Upper lobe of left lung (tissue), 6 donors: ENCODE data around the gene STK17B. TPM values are rescaled to one million over a fixed set of nuclear protein-coding genes. Genes with fewer than 3 reads are reported as not detected.
"Not testable (repeated sequence)": the region's sequence is repeated elsewhere in the genome, so short reads cannot be mapped to it uniquely, and the experiment has no call there.

Source experiments
- ATAC-seq, 2 donors: fragments of 200-7000 bp; cut with Tn5 transposase; one replicate each; pipeline ENCODE4 v1.9.1; 2022; ENCODE audit warnings: mild to moderate bottlenecking in 2 of 2, moderate library complexity in 2 of 2; ENCODE audit not compliant: low FRiP score in 2 of 2
- DNase-seq, 2 donors: peaks; one replicate each; pipeline ENCODE4 v3.0.0-alpha.2; 2019 to 2020
- H3K27ac ChIP-seq, 4 donors: fragments of 200-600 bp; sonication (generic); one replicate each; pipeline ENCODE4 v1.5.1; 2016 to 2019
- H3K27me3 ChIP-seq, 4 donors: fragments of 200-600 bp; sonication (generic); one replicate each; pipeline ENCODE4 v1.5.1; 2017 to 2019
- H3K36me3 ChIP-seq, 4 donors: fragments of 200-600 bp; sonication (generic); one replicate each; pipeline ENCODE4 v1.5.1; 2016 to 2019
- H3K4me1 ChIP-seq, 4 donors: fragments of 200-600 bp; sonication (generic); one replicate each; pipeline ENCODE4 v1.5.1; 2018 to 2019
- H3K4me3 ChIP-seq, 4 donors: fragments of 200-600 bp; sonication (generic); one replicate each; pipeline ENCODE4 v1.5.1; 2017 to 2019; ENCODE audit warnings: mild to moderate bottlenecking in 2 of 4, moderate library complexity in 1 of 4
- H3K9me3 ChIP-seq, 4 donors: fragments of 200-600 bp; sonication (generic); one replicate each; pipeline ENCODE4 v1.5.1; 2018 to 2019
- EP300 ChIP-seq, 4 donors: sonication (generic); formaldehyde crosslinking; IDR thresholded peaks; one replicate each; pipeline ENCODE4 v1.5.1; 2017; ENCODE audit warnings: antibody characterized with exemption in 4 of 4, control low read depth in 2 of 4
- POLR2A ChIP-seq, 4 donors: fragments of 450-650 bp; IDR thresholded peaks; one replicate each; pipeline ENCODE4 v1.5.1; 2016 to 2017; ENCODE audit warnings: antibody characterized with exemption in 4 of 4, mild to moderate bottlenecking in 2 of 4
- POLR2AphosphoS5 ChIP-seq, 2 donors: sonication (generic); formaldehyde crosslinking; IDR thresholded peaks; one replicate each; pipeline ENCODE4 v1.5.1; 2017; ENCODE audit warnings: antibody characterized with exemption in 2 of 2
- WGBS, 2 donors: methylation state at CpG; one replicate each; pipeline ENCODE4 v1.1.5; 2017 to 2018; 5-methylcytosine and 5-hydroxymethylcytosine counted together
- total RNA-seq, 6 donors: library from RNA; depleted of rRNA in 4 of 6; stranded (reverse); fragments of >200 nt in 4 of 6; gene quantifications; one replicate each; pipeline versions ENCODE4 v1.1.0 to v1.2.1, GENCODE V29; 2016 to 2021
- TF ChIP-seq, protein P1 (sequence below), 6 experiments: fragments of 450-650 bp in 4 of 6; fragments of 200-600 bp in 2 of 6; sonication (generic) in 2 of 6; IDR thresholded peaks; one replicate each; pipeline ENCODE4 v1.5.1; 2016 to 2019; ENCODE audit warnings: antibody characterized with exemption in 6 of 6
- donor health status: DM: no; HTN: no; CAD: no; lungs with moderate emphysema.
- donor health status: DM: no; HTN: yes; CAD: no; lungs with severe emphysema.

Gene STK17B
- total RNA-seq, 6 donors from 2014 or later: 19.3 to 120 (median 53.4) TPM

DNA sequence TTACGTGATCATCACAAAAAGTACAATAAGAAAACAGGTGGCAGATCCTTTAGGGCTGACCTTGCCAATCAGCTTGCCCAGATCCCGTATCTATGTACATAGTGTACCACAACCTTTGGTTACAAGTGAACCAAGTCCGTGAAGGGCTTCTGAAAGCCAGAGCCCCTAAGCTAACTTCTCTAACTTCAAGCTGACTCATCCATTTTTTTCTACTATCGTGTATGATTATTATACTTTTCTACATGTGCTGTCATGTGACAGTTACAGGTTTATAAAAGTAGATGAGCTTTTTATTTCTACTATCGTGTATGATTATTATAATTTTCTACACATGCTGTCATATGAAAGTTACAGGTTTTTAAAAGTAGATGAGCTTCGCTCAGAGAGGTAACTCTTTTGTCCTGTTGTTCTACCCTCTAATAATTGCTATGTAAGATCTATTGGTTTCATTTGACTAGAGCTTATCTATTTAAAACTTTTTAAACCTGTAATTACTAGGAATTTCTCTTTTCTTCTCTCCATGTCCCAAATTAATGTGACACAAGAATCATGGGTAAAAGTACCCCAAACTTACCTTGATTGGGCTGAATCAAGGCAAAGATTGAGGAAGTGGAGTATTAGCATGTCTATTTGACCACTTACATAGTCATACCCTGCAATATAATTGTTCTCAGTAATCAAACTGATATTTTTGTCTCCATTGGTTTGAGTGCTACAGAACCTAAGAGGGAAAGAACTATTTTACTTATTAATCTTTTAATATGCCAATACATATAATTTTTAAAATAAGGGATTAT is 73.3 kb downstream of the STK17B start:
- H3K4me1 ChIP-seq: no peaks in the 10 kb centered on the region
- H3K27me3 ChIP-seq: no peaks in the 10 kb centered on the region
- DNase-seq: no peak
- H3K36me3 ChIP-seq: no peaks in the 10 kb centered on the region
- H3K27ac ChIP-seq: no peak overlapping the region
- no peak overlapping the region for H3K4me3 ChIP-seq
- 88 to 89% methylated on average over 6 of the region's 6 CpGs for WGBS, 2 donors
- TF ChIP-seq POLR2AphosphoS5 (IDR thresholded peaks at IDR 0.05) (no peak), EP300 (IDR thresholded peaks at IDR 0.05) (no peak), POLR2A (IDR thresholded peaks at IDR 0.05) (no peak)
- TF ChIP-seq, protein P1, sequence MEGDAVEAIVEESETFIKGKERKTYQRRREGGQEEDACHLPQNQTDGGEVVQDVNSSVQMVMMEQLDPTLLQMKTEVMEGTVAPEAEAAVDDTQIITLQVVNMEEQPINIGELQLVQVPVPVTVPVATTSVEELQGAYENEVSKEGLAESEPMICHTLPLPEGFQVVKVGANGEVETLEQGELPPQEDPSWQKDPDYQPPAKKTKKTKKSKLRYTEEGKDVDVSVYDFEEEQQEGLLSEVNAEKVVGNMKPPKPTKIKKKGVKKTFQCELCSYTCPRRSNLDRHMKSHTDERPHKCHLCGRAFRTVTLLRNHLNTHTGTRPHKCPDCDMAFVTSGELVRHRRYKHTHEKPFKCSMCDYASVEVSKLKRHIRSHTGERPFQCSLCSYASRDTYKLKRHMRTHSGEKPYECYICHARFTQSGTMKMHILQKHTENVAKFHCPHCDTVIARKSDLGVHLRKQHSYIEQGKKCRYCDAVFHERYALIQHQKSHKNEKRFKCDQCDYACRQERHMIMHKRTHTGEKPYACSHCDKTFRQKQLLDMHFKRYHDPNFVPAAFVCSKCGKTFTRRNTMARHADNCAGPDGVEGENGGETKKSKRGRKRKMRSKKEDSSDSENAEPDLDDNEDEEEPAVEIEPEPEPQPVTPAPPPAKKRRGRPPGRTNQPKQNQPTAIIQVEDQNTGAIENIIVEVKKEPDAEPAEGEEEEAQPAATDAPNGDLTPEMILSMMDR (IDR thresholded peaks at IDR 0.05): no peak
- no peak for ATAC-seq
- H3K9me3 ChIP-seq: no peaks in the 10 kb centered on the region

DNA sequence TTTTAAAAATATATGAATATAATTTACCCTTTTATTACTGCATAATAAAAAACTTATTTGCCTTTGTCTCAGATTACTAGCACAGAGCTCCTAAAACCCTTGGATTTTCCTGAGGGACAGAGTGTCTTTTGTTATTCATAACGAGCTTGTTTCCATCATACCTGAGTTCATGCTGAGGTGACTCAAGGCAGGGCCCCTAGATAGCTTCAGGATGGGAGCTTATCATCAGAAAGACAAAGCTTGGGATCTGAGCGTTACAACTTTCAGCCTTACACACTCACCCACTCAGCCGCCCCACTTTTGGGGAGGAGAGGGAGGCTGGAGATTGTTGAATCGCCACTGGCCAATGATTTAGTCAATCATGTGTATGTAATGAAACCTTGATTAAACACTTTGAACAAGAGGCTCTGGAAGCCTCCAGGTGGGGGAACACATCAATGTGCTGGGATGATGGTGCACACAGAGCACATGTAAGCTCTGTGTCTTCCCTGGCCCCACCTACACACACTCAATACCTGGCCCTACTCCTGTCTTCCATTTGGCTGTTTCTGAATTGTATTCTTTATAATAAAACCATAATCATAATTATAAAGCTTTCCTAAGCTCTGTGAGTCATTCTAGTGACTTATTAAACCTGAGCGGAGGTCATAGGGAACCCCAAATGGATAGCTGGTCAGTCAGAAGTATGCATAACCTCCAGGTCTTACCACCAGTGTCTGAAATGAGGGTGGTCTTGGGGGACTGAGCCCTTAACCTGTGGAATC is 74.2 kb downstream of the STK17B start:
- WGBS, 2 donors: 65 to 70% methylated on average over 5 of the region's 5 CpGs
- TF ChIP-seq, protein P1 (IDR thresholded peaks at IDR 0.05): no peak
- no peak for TF ChIP-seq POLR2A (IDR thresholded peaks at IDR 0.05)
- no peak for TF ChIP-seq EP300 (IDR thresholded peaks at IDR 0.05)
- TF ChIP-seq POLR2AphosphoS5 (IDR thresholded peaks at IDR 0.05): no peak
- no peak for ATAC-seq

DNA sequence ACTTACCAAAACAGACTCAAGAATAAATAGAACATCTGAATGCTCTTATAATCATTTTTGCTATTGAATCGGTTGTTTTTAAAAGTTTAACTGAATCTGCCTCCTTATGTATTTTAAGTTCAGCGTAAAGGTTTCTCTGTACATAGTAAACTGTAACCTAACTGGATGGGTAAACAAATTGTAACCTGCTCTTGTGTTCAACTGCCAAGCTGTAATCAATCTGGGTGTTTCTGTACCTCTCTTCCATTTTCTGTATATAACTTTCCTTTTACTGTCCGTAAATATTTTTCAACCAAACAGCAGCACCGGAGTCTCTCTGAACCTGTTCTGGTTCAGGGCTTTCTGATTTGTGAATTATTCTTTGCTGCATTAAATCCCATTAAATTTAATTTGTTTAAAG is 75.1 kb downstream of the STK17B start:
- no peak for ATAC-seq
- H3K4me1 ChIP-seq: no peaks in the 10 kb centered on the region
- H3K4me3 ChIP-seq: no peak overlapping the region
- no peaks in the 10 kb centered on the region for H3K9me3 ChIP-seq
- H3K36me3 ChIP-seq: no peaks in the 10 kb centered on the region
- H3K27me3 ChIP-seq: no peaks in the 10 kb centered on the region
- no peak for DNase-seq
- H3K27ac ChIP-seq: no peak overlapping the region
- TF ChIP-seq POLR2AphosphoS5 (IDR thresholded peaks at IDR 0.05) (no peak), EP300 (IDR thresholded peaks at IDR 0.05) (no peak), POLR2A (IDR thresholded peaks at IDR 0.05) (no peak)
- TF ChIP-seq, protein P1 (IDR thresholded peaks at IDR 0.05): no peak
- WGBS, 2 donors: 92 to 95% methylated on average over 4 of the region's 4 CpGs

More for the DNA sequence above, 74.2 kb downstream of the STK17B start:
- H3K27me3 ChIP-seq: no peaks in the 10 kb centered on the region
- DNase-seq: no peak
- H3K9me3 ChIP-seq: no peaks in the 10 kb centered on the region
- H3K4me1 ChIP-seq: no peaks in the 10 kb centered on the region
- no peak overlapping the region for H3K27ac ChIP-seq
- H3K36me3 ChIP-seq: no peaks in the 10 kb centered on the region
- H3K4me3 ChIP-seq: no peak overlapping the region

DNA sequence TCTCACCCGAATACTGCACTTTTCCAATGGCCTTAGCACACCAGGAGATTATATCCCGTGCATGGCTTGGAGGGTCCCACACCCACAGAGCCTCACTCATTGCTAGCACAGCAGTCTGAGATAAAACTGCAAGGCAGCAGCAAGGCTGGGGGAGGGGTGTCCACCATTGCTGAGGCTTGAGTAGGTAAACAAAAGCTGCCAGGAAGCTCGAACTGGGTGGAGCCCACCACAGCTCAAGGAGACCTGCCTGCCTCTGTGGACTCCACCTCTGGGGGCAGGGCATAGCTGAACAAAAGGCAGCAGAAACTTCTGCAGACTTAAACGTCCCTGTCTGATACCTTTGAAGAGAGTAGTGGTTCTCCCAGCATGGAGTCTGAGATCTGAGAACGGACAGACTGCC is 81.9 kb downstream of the STK17B start:
- H3K4me3 ChIP-seq, DNase-seq, H3K27ac ChIP-seq, ATAC-seq, H3K36me3 ChIP-seq, H3K4me1 ChIP-seq, H3K9me3 ChIP-seq, H3K27me3 ChIP-seq: not testable (repeated sequence)
- WGBS, 2 donors: 75 to 94% methylated on average over 3 to 5 of the region's 5 CpGs

DNA sequence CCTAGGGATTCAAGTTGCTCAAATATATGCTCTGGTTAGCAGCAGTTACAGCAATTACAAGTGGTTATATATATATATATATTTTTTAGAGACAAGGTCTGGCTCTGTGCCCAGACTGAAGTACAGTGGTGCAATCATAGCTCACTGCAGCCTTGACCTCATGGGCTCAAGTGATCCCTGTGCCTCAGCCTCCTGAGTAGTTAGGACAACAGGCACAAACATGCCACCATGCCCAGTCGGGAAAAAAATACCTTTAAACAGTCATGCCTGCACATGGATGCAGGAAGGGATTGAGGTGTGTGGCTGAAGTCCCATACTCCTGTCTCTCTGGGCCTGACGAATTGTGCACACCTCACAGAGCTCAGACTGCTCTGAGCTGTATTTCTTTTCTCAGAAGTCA is 83.2 kb downstream of the STK17B start:
- ATAC-seq: peak in 1 of 2 donors; percentile 79
- Histone ChIP-seq H3K27ac (no peak overlapping the region), H3K36me3 (no peaks in the 10 kb centered on the region), H3K9me3 (peaks cover 0 to 6% (median 3%) of the 10 kb centered on the region in 4 donors), H3K27me3 (no peaks in the 10 kb centered on the region), H3K4me3 (no peak overlapping the region), H3K4me1 (no peaks in the 10 kb centered on the region)
- TF ChIP-seq POLR2A (IDR thresholded peaks at IDR 0.05) (no peak), POLR2AphosphoS5 (IDR thresholded peaks at IDR 0.05) (no peak), EP300 (IDR thresholded peaks at IDR 0.05) (no peak)
- TF ChIP-seq, protein P1 (IDR thresholded peaks at IDR 0.05): no peak
- 31 to 70% methylated on average over 2 of the region's 2 CpGs for WGBS, 2 donors
- peak in 1 of 2 donors; percentile 56 for DNase-seq
